Loucy (cell line): ENCODE data around the gene CDPF1.

Source experiments
- H2AFZ ChIP-seq: fragments of 200-600 bp; sonication (generic); 2 replicates; pipeline ENCODE4 v1.6.0; 2016; ENCODE audit warnings: antibody characterized with exemption, mild to moderate bottlenecking, low read length, moderate library complexity
- H3F3A ChIP-seq: fragments of 200-600 bp; 2 replicates; pipeline ENCODE4 v1.6.0; 2016; ENCODE audit warnings: antibody characterized with exemption, low read depth, mild to moderate bottlenecking
- H3K27me3 ChIP-seq: fragments of 200-600 bp; sonication (generic); 2 replicates; pipeline ENCODE4 v1.6.1; 2014; ENCODE audit warnings: low read length, mild to moderate bottlenecking; ENCODE audit not compliant: insufficient read depth, poor library complexity, severe bottlenecking
- H3K36me3 ChIP-seq: fragments of 200-600 bp; sonication (generic); 2 replicates; pipeline ENCODE4 v1.6.1; 2016; ENCODE audit warnings: low read length; ENCODE audit not compliant: insufficient read depth
- H3K4me1 ChIP-seq: fragments of 200-600 bp; sonication (generic); 2 replicates; pipeline ENCODE4 v1.5.1; 2014; ENCODE audit warnings: low read length, mild to moderate bottlenecking; ENCODE audit not compliant: insufficient read depth, poor library complexity, severe bottlenecking
- H3K4me2 ChIP-seq: fragments of 200-600 bp; sonication (generic); 2 replicates; pipeline ENCODE4 v1.6.0; 2014; ENCODE audit warnings: antibody characterized with exemption, low read length, low read depth, mild to moderate bottlenecking; ENCODE audit not compliant: poor library complexity, severe bottlenecking
- H3K4me3 ChIP-seq: fragments of 200-600 bp; sonication (generic); 2 replicates; pipeline ENCODE4 v1.5.1; 2014; ENCODE audit warnings: low read length, mild to moderate bottlenecking, mixed read lengths; ENCODE audit not compliant: poor library complexity, severe bottlenecking
- H3K79me2 ChIP-seq: fragments of 200-600 bp; sonication (generic); 2 replicates; pipeline ENCODE4 v1.6.1; 2014; ENCODE audit warnings: low read length; ENCODE audit not compliant: insufficient read depth
- H3K9ac ChIP-seq: fragments of 200-600 bp; sonication (generic); 2 replicates; pipeline ENCODE4 v1.6.0; 2014; ENCODE audit warnings: mild to moderate bottlenecking, low read depth, low read length, moderate library complexity; ENCODE audit not compliant: poor library complexity, severe bottlenecking
- H3K9me2 ChIP-seq: fragments of 200-600 bp; sonication (generic); replicated peaks from 2 replicates; pipeline ENCODE4 v1.6.1; 2016; ENCODE audit warnings: low read depth, low read length, mixed read lengths
- H3K9me3 ChIP-seq: fragments of 200-600 bp; sonication (generic); 2 replicates; pipeline ENCODE4 v1.6.1; 2014; ENCODE audit warnings: mild to moderate bottlenecking, antibody characterized with exemption, low read length, low read depth; ENCODE audit not compliant: insufficient read depth
- H4K20me1 ChIP-seq: fragments of 200-600 bp; sonication (generic); 2 replicates; pipeline ENCODE4 v1.6.0; 2014; ENCODE audit warnings: antibody characterized with exemption, low read length, mild to moderate bottlenecking; ENCODE audit not compliant: insufficient read depth, poor library complexity, severe bottlenecking
- CTCF ChIP-seq: fragments of 200-600 bp; sonication (generic); conservative IDR thresholded peaks from 2 replicates; pipeline ENCODE4 v1.5.1; 2014; ENCODE audit warnings: mild to moderate bottlenecking, antibody characterized with exemption, low read length
- EZH2phosphoT487 ChIP-seq: fragments of 200-600 bp; IDR thresholded peaks from 2 replicates; pipeline ENCODE4 v1.6.1; 2018; ENCODE audit warnings: antibody characterized with exemption, mild to moderate bottlenecking, moderate library complexity, borderline replicate concordance

CDPF1 gene

GRCh38 chr22:46240506-46240905 is 9.6 kb downstream of the CDPF1 start:
- no peaks in the 10 kb centered on the region for H3K9me3 ChIP-seq
- peaks cover 16% of the 10 kb centered on the region for H3F3A ChIP-seq
- H3K9me2 ChIP-seq, result no peaks in the 10 kb centered on the region
- no peak overlapping the region for H2AFZ ChIP-seq
- H3K79me2 ChIP-seq, result peaks cover 31% of the 10 kb centered on the region; the same call in 1 of the 2 replicates
- peak overlapping the region; percentile 72 for H3K9ac ChIP-seq
- no peaks in the 10 kb centered on the region for H3K27me3 ChIP-seq
- no peaks in the 10 kb centered on the region for H4K20me1 ChIP-seq
- peak overlapping the region; percentile 44 for H3K4me3 ChIP-seq
- H3K36me3 ChIP-seq, result peaks cover 11% of the 10 kb centered on the region; the same call in 1 of the 2 replicates
- H3K4me2 ChIP-seq, result peak overlapping the region; percentile 63
- no peak for TF ChIP-seq EZH2phosphoT487
- no peak for TF ChIP-seq CTCF
- peaks cover 74% of the 10 kb centered on the region for H3K4me1 ChIP-seq

DNA sequence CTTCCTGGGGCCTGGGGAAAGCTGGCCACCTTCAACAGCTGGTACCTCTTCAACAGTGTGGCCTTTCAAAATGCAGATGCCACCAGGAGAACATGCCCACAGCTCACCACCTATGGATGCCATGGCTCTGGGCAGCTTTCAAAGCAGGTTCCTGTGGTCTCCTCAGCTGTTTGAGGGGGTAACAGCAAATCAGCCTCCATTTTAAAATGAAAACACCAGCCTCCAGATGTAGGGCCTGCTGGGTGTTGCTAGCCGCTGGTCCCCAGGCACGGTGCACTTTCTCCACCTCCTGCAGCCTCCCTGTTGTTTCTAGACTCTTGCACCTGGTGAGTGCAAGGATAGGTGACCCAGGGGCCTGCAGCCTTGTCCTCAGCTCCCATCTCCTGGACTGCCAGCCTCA is 10.0 kb downstream of the CDPF1 start:
- peaks cover 16% of the 10 kb centered on the region; the same call in 1 of the 2 replicates for H3K36me3 ChIP-seq
- no peaks in the 10 kb centered on the region for H4K20me1 ChIP-seq
- peaks cover 30% of the 10 kb centered on the region; the same call in 1 of the 2 replicates for H3K79me2 ChIP-seq
- H3K9me3 ChIP-seq, result no peaks in the 10 kb centered on the region
- peak overlapping the region; percentile 72 for H3K9ac ChIP-seq
- TF ChIP-seq CTCF, result no peak
- TF ChIP-seq EZH2phosphoT487, result no peak
- peaks cover 73% of the 10 kb centered on the region for H3K4me1 ChIP-seq
- H3K4me3 ChIP-seq, result peak overlapping the region; percentile 44
- H3K4me2 ChIP-seq, result peak overlapping the region; percentile 63
- no peak overlapping the region for H2AFZ ChIP-seq
- H3K27me3 ChIP-seq, result no peaks in the 10 kb centered on the region
- no peaks in the 10 kb centered on the region for H3K9me2 ChIP-seq
- H3F3A ChIP-seq, result peaks cover 16% of the 10 kb centered on the region

DNA sequence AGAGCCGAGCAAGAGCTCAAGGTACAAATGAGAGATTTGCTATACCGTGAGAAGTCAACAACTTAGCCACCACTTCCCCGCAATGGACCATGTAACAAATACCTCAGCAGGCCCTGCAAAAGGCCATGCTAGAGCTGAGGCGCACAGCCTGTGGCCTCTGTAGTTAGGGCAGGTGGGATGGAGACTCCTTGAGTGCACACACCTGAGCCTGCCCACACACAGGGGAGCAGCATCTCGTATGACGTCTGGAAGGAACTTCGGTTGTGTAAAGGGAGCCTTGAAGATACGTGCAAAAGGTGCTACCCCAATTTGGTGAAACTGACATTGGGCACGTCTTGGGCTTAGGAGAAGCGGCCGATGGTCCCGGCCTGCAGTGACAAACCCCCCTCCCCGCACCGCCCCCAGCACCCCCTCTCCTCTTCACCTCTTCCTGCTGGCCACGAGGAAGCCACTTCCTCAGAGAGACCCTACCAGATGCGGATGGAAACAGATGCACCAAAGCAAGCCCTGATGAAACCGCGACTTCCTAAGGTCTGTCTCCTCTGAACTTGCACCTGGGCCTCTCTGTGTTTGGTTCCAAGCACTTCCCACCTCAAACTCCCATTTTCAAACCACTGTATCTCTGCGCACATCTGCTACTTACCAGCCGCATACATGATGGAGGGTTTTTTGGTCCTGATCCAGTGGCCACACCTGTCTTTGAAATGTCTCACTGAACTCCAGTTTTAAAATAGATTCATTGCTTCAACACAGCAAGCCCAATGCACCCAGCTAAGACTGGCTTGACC is 10.6 kb downstream of the CDPF1 start:
- Histone ChIP-seq H3K36me3 (peaks cover 17% of the 10 kb centered on the region; the same call in 1 of the 2 replicates), H3K9me2 (no peaks in the 10 kb centered on the region), H3K4me1 (peaks cover 78% of the 10 kb centered on the region), H3K27me3 (no peaks in the 10 kb centered on the region), H3K4me3 (peak overlapping the region; percentile 44), H3K4me2 (peak overlapping the region; percentile 63), H4K20me1 (no peaks in the 10 kb centered on the region), H3K9ac (peak overlapping the region; percentile 72), H3K79me2 (peaks cover 32% of the 10 kb centered on the region; the same call in 1 of the 2 replicates), H3F3A (peaks cover 16% of the 10 kb centered on the region), H2AFZ (no peak overlapping the region), H3K9me3 (no peaks in the 10 kb centered on the region)
- no peak for TF ChIP-seq CTCF
- TF ChIP-seq EZH2phosphoT487, result no peak
